Stimulated activated CD4-positive, alpha-beta T cell treated with anti-CD3 and anti-CD28 coated beads, Interleukin-1b, Interleukin-23, amount 100 ng/mL, for 1 hour (primary cell): Measurements from ENCODE around the gene NETO2.

Experiments
- DNase-seq, 2 donors: peaks; one replicate each; pipeline ENCODE4 v3.0.0-alpha.2; 2020; ENCODE audit warnings: low read depth in 2 of 2

Gene NETO2

GRCh38 chr16:47046726-47047523 is 96.8 kb downstream of the NETO2 start:
- no peak for DNase-seq

DNA sequence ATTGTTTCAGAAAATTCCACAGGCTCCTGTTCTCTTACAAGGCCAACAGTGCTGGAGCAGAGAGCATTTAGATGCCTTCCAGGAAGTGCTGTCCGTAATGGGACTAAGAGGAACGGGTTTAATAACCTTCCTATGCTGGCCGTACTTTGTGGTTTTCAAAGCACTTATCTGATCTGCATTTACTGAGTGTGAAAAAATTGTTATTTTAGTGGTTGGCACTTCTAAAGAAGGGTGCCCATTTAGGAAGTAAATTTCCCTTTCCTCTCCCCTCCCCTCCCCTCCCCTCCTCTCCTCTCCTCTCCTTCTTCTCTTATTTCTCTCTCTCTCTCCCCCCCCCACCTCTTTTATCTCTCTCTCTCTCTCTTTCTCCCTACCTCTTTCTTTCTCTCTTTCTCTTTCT is 98.3 kb downstream of the NETO2 start:
- DNase-seq: no peak

DNA sequence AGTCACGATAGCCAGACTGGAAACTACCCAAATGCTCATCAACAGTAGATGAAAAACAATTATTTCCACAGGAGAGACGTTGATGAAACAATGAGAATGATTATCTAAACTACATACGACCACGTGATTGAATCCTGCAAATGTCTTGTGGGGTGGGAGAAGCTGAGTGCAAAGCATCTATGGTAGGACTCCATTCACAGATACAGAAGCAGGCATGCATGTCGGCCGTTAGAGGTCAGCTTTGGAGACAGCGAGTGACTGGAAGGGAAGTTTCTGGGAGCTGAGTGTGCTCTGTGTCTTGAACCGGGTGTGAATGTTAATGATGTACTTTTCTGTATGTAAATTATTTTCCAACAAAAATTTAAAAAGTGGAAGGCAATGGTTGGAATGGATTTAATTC is 98.7 kb downstream of the NETO2 start:
- DNase-seq: no peak

- no peak for DNase-seq
Measured at GRCh38 chr16:47043970-47044684, 99.6 kb downstream of the NETO2 start.

DNA sequence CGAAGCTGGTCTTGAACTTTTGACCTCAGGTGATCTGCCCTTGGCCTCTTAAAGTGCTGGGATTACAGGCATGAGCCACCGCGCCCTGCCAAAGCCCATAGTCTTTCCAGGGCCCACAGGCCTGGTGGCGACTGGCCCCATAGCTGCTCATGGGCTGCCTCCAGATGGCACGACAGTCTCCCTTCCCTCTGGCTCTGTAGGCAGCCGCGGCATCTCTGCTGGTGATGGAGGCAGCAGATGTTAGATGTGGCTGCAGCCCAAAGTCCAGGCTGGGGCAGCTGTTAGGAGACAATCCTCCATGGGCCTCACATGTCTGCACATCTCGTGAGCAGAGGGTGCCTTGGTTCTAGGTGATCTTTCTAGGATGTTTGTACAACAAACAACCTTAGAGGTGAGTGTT is 100.5 kb downstream of the NETO2 start:
- no peak for DNase-seq

GRCh38 chr16:47037746-47038458 is 105.8 kb downstream of the NETO2 start:
- peak; percentile 75 to 92 for DNase-seq

DNA sequence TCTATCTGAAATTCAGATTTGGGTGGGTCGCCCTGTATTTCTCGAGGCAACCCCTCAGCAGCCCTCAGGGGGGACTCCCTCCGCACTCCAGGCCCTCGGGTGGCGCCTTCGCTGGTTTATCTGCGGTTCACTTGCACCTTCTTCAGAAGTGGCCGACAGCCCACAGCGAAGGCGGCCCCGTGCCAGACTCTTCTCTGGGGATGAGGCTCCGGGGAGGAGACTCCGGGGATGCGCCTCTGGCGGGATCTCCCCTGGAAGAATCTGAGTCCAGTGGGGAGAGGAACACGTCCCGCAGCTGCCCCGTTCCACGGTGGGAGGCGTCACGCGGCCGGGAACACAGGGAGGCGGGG is 106.4 kb downstream of the NETO2 start:
- peak in 1 of 2 donors; percentile 8 for DNase-seq

- no peak for DNase-seq
Measured at GRCh38 chr16:47036201-47036600, 107.5 kb downstream of the NETO2 start.

DNA sequence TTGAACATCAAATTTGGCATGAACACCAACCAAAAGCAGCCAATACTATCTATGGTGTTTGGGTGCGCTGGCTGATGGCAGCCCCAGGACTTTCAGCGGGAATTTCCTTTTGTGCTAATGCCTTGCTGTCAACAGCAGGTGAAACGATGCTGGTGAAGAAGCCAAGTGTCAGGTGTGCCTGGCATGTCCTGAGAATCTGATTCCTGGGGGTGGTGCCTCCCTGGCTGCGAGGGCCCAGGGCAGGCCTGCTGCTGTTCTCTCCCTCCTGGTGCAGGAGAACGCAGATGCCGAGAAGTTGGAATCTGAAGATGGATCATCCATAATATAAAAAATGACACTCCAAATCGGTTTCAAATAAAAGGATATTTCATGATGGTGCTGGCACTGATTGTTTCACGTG is 108.3 kb downstream of the NETO2 start:
- no peak for DNase-seq

GRCh38 chr16:47034455-47034854 is 109.3 kb downstream of the NETO2 start:
- DNase-seq: no peak

DNA sequence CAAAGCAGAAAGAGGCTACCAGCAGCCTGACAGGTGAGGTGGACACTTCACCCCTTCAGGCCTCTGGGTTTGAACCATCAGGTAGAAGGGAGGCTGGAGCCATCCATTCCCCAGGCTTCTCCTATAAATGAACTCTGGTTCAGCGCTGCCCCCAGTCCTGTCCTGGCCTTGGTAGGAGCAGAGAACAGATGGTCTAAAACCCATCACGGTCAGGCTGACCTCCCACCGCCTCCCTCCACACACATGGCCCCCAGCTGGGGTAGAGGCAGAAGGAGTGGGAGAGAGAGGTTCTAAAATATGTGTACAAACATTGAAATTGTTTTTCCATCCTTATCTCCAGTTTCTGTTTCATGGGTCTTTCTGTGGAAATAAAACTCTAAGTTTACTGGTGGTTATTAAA is 110.6 kb downstream of the NETO2 start:
- no peak for DNase-seq

DNA sequence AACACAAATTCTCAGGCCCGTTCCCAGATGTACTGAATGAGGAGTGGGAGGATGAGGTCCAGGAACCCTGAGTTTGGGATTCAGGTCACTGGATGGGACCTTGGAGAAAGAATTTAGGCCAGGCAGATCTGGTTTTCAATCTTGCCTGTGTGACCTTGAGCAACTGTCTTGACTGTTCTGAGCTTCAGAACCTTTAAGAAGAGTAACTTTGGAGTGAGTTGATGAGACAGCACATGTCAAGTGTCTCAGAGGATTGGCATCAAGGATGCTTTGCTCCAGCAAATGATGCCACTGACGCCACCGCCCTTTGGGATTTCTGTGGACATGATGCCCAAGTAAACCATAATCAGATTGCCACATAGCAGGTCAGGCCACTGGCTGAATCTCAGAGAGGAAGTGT is 114.0 kb downstream of the NETO2 start:
- DNase-seq: no peak

GRCh38 chr16:47028767-47029377 is 114.9 kb downstream of the NETO2 start:
- DNase-seq: no peak
